GM12892 (cell line): ENCODE measurements around the gene LEKR1.

Experiments used
- DNase-seq: peaks from one replicate; pipeline ENCODE4 v3.0.0; 2011; ENCODE audit not compliant: insufficient read length
- FAIRE-seq: peaks from 2 replicates; lab custom pipeline; 2011; peaks lifted over from hg19 to GRCh38; lab: Jason Lieb, UNC
- POLR2A ChIP-seq: IDR thresholded peaks from 2 replicates; pipeline ENCODE4 v1.6.1; 2011; ENCODE audit warnings: low read depth, low read length, control low read depth
- POLR2AphosphoS5 ChIP-seq: IDR thresholded peaks from 2 replicates; pipeline ENCODE4 v1.6.1; 2011; ENCODE audit warnings: low read depth, low read length, control low read depth
- TAF1 ChIP-seq: IDR thresholded peaks from 2 replicates; pipeline ENCODE4 v1.6.1; 2011; ENCODE audit warnings: low read depth, mild to moderate bottlenecking, control low read depth, low read length, borderline replicate concordance

Gene LEKR1

DNA sequence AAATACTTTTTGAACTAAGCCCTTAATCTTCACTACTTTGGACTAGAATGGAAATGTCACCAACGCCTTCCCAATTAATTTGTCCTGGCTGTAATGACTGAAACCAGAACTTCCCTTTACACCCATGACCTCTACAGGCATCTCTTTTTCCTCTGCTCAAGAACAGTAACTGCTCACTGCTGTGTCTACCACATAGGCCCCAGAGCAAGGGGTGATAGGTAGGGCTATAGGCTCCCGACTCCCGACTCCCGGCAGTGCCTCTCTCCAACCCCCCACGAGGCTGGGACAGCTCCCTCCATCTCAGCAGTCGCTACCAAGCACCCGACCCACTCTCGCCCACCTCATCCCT is 384 bp upstream of the LEKR1 start:
- TF ChIP-seq POLR2A (no peak), TAF1 (no peak), POLR2AphosphoS5 (no peak)
- DNase-seq = no peak
- FAIRE-seq = peak; percentile 58

DNA sequence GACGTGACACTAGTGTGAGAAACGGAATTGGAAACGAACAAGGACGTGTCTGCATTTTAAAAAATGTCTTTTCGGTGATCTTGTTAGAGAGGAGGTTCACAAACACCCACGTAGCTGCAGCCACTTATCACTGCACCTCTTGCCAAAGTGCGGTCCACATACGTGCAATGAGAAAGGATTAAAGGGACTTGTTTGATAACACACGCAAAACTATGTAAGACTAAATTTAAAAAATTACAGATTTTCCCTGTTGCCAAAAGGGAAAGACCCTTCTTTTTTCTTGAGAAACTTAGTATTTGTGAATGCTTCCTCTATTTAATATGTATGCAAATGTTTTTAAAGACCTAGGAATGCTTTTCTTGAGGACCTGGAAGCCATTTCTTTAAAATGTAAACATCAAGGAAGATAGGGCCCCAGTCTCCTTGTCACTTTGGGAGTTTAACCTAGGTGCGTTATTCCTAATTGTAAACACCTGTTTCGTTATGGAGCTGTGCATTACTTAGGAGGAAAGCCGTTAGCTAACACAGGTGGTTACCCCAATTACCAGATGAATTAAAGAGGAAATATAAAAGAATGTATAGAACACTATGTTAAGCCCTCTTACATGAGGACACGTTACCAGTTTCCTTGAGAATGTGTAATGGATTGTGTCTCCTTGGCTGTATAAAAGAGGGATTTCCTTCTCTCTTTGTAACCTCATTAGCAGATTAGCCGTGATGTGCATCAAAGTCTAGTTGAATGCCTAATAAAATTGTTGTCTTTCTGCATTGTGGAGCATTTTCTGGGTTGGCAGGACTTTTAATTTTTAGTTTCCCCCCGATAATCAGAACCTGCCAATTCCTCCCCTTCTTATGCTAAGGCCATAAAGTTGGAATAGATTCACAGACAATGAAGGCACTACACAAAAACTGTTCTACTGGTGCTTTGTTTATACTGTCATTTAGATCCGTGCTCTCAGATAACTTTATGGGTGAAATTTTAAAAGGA is 1.0 kb downstream of the LEKR1 start:
- DNase-seq = no peak
- TF ChIP-seq POLR2AphosphoS5 = no peak
- TF ChIP-seq TAF1 = no peak
- TF ChIP-seq POLR2A = no peak

DNA sequence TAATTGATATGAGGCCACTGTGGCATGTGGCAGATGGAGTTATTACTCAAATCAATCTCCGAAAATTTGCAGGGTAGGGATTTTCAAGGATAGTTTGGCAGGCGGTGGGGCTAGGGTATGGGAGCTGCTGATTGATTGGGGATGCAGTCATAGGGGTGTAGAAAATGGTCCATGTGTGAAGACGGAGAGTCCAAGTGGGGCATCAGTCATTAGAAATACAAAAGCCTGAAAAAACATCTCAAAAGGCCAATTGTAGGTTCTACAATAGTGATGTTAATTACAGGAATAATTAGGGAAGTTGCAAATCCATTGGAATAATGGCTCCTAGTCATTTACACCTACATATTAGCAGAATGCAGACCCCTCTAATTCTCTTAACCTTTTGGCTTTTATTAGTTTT is 4.9 kb downstream of the LEKR1 start:
- TF ChIP-seq TAF1 = no peak
- no peak for TF ChIP-seq POLR2A
- TF ChIP-seq POLR2AphosphoS5 = no peak
- no peak for DNase-seq
- no peak for FAIRE-seq

More for the DNA sequence above, 1.0 kb downstream of the LEKR1 start:
- FAIRE-seq = no peak

DNA sequence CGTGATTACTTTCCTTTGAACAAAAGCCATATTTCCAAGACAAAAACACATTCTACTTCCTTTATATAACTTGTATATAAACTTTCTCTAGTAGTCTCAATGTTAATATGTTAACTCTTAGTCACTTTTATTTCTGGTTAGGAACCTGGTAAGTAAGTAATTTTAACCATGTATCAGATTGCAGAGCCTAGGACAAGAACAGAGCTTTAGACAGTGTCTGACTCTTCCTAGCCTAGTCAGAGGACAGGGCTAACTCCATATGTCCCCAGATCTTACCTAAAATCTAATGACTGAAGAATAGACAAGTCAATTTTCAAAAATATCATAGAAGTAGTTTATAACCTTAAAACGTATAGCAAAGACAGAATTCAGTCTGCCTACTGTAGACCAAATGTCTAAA is 8.3 kb downstream of the LEKR1 start:
- no peak for DNase-seq
- FAIRE-seq = no peak
- TF ChIP-seq TAF1 (no peak), POLR2AphosphoS5 (no peak), POLR2A (no peak)

DNA sequence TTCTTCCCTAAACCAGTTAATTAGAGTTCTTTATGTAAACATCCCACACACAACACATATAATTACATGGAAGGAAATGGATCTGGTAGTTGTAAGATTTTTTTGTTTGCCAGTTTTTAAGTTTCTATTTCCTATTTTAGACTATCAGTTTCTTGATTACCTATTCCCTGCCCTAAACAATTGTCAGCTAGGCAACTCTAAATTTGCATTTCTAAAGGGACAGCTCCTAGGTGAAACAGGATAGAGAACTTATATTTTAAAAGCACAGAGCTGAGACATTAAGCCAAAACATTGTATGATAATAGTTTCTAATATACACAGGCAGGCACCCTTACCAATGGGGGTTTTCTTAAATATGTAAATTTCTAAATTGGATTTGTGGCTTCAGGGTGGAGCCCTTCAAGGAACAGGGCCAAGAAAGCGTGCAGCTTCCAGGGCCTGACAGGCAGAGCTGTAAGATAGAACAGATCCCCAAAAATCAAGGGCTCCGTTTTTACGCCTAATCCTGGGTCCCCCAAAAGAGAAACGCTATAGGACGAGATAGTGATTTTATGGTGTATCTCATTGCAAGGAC is 8.9 kb downstream of the LEKR1 start:
- FAIRE-seq (no peak), DNase-seq (no peak)
- TF ChIP-seq POLR2AphosphoS5 (no peak), POLR2A (no peak), TAF1 (no peak)

DNA sequence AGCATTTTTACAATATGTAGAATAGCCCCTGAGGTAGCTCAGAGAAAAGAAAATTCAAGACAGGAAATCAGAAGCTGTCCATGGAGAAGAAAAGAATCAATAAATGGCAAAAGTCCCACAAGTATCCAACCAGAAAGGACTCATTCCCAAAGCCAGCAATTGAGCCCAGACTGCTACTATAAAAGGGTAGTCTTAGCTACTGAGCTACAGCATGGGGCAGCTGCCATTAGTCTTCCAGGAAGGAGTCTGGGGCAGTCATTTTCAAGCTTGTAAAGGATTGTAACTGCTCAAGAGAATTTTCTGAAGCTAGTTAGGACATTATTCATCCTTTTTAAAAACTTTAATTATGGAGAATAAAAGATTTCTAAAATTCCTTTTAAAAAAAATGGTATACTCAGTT is 10.5 kb downstream of the LEKR1 start:
- FAIRE-seq (no peak), DNase-seq (no peak)
- TF ChIP-seq TAF1 = no peak
- TF ChIP-seq POLR2AphosphoS5 = no peak
- no peak for TF ChIP-seq POLR2A

DNA sequence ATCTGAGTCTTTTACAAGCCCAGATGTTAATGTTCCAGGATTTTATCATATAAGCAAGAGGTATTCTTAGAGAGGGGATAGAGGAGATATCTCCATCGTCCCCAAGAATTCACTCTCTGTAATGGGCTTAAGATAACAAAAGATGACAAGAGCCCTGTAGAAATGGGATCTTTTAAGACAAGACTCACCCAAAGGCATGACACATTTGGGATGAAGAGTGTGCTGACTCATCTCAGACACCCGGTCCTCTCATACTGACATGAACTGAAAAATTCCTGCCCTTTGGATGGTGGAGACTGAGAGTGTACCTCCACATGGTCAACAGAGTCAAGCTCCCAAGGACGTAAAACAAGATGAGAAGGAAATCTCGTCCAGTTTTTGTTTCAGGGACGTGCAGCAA is 11.0 kb downstream of the LEKR1 start:
- DNase-seq = no peak
- no peak for TF ChIP-seq TAF1
- no peak for FAIRE-seq

DNA sequence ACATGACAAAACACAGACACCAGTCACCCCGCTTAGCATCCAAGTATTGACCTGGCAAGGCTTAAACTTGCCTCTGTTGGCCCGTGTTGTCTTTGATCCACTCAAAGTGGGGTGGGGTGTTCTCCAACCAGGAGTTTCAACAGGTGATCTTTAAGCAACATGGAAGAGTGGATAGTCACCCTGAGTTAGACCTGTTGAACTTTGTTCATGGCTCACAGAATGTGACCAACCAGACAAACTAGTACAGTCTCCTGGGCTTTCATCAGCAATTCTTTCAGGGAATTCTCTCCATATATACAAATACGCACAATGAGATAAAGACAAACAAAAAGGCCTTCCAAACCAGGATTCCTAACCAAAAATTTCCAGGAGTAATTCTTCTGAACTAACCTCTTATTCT is 11.9 kb downstream of the LEKR1 start:
- FAIRE-seq = no peak
- DNase-seq = no peak
- TF ChIP-seq POLR2AphosphoS5 = no peak
- no peak for TF ChIP-seq TAF1
- TF ChIP-seq POLR2A = no peak

DNA sequence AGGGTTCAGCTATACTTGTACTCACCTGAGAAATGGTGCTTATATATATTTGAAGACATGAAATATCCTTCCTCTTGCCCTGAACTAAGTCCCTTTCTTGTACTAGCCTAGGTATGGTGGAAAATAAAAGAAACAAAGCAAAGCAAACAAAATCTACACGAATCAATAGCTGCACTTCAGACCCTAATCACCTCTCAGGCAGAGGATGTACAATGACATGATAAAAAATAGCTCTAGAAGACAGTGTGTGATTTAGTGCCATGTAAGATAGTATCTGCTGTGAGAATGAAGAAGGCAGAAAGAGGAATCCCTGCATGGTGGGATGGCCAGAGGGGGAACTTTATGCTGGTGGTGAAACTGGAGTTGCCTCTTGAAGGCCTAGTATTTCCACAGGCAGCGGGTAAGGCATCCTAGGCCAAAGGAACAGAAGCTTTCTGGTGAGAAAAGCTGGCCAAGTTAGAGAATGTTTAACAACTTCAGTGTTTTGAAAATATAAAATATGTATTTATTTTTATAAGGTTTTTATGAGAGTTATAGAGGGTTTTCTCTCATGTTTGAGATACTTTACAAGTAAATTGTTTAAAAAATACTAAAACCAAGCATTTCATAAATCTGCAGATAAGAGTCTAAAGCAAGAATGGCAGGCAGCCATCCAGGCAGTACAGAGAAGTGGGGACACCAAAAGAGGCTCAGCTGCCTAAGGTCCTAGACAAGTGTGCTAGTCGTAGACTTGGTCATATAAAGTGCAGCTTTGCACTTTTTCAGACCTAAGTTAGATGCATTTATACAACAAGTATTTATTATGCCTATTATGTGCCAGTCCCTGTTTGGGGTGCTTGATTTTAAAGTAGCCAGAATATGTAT is 14.9 kb downstream of the LEKR1 start:
- TF ChIP-seq POLR2A (no peak), POLR2AphosphoS5 (no peak), TAF1 (no peak)
- FAIRE-seq (no peak), DNase-seq (no peak)

DNA sequence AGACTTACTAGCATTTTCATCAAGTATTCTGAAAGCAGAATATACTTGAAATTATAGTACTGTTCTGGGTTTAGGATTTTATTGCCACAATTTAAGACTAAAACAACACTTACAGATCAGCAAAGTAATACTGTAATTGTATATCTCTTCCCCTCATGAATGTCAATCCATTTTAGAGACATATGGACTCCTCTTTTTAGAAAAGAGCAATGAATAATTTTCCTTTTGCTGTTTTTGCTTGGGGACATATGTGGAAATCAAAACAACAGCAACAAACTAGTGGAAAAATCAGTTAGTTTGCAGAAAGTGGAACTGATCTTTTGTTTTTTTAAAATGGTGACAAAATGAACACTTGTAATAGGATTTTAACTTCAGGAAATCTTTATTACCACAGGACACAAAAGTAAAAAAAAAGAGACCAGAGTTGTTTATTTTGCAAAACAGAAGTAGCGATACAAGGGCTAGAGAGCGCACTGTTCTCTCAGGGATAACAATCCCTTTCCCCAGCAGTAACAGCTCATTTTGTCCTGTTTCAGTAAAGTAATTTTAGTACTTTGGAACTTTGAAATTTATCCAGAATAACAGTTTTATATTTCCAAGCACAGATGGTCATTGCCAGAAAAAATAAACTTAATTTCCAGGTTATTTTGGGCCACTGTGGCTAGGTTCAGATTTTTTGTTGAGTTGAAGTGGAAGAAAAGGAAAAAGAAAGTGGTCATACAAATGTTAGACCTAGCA is 17.1 kb downstream of the LEKR1 start:
- no peak for FAIRE-seq
- DNase-seq = no peak
- TF ChIP-seq POLR2AphosphoS5 (no peak), TAF1 (no peak), POLR2A (no peak)

DNA sequence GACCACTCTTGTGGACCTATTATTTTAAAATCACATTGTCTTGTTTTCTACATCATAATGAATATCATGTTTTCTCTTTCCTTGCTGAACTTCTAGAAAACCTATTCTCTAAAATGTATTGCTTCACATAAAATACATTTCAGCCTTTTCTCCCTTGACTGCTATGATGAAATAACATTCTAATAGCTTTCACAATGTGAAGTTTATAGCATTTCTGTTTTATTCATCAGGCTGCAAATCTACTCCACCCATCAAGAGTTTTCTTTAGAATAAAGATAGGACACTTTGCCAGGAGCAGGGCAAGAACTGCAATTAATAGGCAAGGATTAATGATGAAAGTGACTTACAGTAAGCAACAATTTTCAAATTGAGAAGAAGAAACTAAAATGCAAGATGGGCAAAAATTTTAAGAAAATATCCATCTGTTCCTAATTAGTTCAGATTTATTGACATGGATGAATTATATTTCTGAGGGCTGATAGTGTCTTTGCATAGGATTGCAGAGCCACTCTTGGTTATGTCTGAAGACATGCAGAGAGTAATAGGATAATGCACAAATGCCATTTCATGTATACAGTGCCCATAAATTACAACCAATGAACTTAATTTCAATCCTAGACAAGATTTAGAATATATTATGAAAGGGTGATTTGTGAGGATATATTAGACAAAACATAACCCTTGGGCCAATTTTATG is 21.7 kb downstream of the LEKR1 start:
- FAIRE-seq (no peak), DNase-seq (no peak)
- TF ChIP-seq TAF1 = no peak
- TF ChIP-seq POLR2A = no peak
- TF ChIP-seq POLR2AphosphoS5 = no peak
